Measurements from ENCODE around the gene KLF7. TPM values are rescaled to one million over a fixed set of nuclear protein-coding genes. Genes with fewer than 3 reads are reported as not detected.

The KLF7 gene
- total RNA-seq, 1 experiment from 2014 or later, result 17.1 TPM

DNA sequence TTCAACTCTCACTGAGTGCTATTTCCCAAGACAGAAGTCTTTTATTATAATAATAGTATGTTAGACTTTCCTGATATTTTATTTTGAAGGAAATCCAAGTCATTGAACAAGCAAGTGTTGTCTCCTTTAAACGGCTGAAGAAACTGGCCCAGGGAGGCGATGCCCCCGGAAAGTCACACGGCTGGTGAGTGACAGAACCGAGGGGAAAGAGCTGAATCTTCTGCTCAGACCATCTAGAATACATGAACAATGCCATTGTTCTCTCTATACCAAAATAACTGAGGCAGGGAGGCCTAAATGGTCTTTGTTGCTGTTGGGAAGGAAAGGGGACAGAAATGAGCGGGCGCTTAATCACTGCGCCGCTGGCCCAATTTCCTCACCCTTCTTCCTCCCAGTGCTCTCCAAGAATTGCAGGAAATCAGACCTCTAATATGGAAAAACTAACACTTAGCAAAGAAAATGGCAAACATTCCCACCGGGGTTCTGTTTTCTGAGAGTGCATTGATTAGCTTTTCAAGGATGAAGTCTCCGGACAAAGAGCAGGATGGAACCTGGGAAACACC lies 101.5 kb downstream of the KLF7 start:
- Histone ChIP-seq H3K27ac (ENCODE audit: low read length) (no peak overlapping the region), H3K36me3 (ENCODE audit: control insufficient read depth, insufficient read depth, low read length) (no peaks in the 10 kb centered on the region), H3K9me3 (ENCODE audit: control insufficient read depth, insufficient read depth, low read depth, low read length) (no peaks in the 10 kb centered on the region), H3K4me3 (ENCODE audit: low read depth in 2 of 2, low read length in 2 of 2) (no peak overlapping the region), H3K27me3 (ENCODE audit: control insufficient read depth, insufficient read depth, low read length) (no peaks in the 10 kb centered on the region), H3K4me1 (ENCODE audit: control insufficient read depth, insufficient read depth, low read length) (no peaks in the 10 kb centered on the region)
- no peak for DNase-seq (ENCODE audit: low read depth, low spot score)
- ChIA-PET CTCF (no interaction called here), POLR2A (no interaction called here)
- intact Hi-C loops (cut with micrococcal nuclease; ENCODE audit: unreplicated experiment), result no loop called here
- TF ChIP-seq, protein P1, sequence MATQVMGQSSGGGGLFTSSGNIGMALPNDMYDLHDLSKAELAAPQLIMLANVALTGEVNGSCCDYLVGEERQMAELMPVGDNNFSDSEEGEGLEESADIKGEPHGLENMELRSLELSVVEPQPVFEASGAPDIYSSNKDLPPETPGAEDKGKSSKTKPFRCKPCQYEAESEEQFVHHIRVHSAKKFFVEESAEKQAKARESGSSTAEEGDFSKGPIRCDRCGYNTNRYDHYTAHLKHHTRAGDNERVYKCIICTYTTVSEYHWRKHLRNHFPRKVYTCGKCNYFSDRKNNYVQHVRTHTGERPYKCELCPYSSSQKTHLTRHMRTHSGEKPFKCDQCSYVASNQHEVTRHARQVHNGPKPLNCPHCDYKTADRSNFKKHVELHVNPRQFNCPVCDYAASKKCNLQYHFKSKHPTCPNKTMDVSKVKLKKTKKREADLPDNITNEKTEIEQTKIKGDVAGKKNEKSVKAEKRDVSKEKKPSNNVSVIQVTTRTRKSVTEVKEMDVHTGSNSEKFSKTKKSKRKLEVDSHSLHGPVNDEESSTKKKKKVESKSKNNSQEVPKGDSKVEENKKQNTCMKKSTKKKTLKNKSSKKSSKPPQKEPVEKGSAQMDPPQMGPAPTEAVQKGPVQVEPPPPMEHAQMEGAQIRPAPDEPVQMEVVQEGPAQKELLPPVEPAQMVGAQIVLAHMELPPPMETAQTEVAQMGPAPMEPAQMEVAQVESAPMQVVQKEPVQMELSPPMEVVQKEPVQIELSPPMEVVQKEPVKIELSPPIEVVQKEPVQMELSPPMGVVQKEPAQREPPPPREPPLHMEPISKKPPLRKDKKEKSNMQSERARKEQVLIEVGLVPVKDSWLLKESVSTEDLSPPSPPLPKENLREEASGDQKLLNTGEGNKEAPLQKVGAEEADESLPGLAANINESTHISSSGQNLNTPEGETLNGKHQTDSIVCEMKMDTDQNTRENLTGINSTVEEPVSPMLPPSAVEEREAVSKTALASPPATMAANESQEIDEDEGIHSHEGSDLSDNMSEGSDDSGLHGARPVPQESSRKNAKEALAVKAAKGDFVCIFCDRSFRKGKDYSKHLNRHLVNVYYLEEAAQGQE (IDR thresholded peaks at IDR 0.05; ENCODE audit: insufficient read depth in 1 of 2, low read depth in 2 of 2, low read length in 1 of 2), result no peak
- TF ChIP-seq, protein P2, sequence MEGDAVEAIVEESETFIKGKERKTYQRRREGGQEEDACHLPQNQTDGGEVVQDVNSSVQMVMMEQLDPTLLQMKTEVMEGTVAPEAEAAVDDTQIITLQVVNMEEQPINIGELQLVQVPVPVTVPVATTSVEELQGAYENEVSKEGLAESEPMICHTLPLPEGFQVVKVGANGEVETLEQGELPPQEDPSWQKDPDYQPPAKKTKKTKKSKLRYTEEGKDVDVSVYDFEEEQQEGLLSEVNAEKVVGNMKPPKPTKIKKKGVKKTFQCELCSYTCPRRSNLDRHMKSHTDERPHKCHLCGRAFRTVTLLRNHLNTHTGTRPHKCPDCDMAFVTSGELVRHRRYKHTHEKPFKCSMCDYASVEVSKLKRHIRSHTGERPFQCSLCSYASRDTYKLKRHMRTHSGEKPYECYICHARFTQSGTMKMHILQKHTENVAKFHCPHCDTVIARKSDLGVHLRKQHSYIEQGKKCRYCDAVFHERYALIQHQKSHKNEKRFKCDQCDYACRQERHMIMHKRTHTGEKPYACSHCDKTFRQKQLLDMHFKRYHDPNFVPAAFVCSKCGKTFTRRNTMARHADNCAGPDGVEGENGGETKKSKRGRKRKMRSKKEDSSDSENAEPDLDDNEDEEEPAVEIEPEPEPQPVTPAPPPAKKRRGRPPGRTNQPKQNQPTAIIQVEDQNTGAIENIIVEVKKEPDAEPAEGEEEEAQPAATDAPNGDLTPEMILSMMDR (IDR thresholded peaks at IDR 0.05), result no peak
- in situ Hi-C loops (cut with HindIII; ENCODE audit: low pct_unique_long_range_greater_than_20kb, low sequenced_read_pairs), result no loop called here
- no TSS peak for BruUV-seq (replicated peaks)
- no peak for ATAC-seq

DNA sequence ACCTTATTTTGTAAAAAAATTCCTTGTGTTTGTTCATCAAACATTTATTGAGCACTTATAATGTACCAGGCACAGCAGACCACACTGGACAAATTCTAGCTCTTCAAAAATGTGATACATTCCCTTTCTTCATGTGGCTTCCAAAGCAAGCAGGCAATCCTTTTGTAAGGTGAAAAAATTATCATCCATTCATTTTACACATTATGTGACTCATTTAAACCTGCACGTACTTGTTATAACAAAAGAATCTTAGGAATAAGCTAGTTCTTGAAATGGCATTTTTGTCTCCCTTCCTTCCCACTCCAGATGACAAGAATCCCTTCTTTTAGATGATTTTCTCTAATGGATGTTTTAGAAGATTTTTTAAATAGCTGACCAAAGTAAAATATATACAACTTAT lies 104.6 kb downstream of the KLF7 start:
- ATAC-seq (no peak), DNase-seq (ENCODE audit: low read depth, low spot score) (no peak)
- Histone ChIP-seq H3K9me3 (ENCODE audit: control insufficient read depth, insufficient read depth, low read depth, low read length) (no peaks in the 10 kb centered on the region), H3K27ac (ENCODE audit: low read length) (no peak overlapping the region), H3K4me1 (ENCODE audit: control insufficient read depth, insufficient read depth, low read length) (no peaks in the 10 kb centered on the region), H3K36me3 (ENCODE audit: control insufficient read depth, insufficient read depth, low read length) (no peaks in the 10 kb centered on the region), H3K27me3 (ENCODE audit: control insufficient read depth, insufficient read depth, low read length) (no peaks in the 10 kb centered on the region), H3K4me3 (ENCODE audit: low read depth in 2 of 2, low read length in 2 of 2) (no peak overlapping the region)
- no TSS peak for BruUV-seq (replicated peaks)
- POLR2A ChIA-PET, result no interaction called here
- in situ Hi-C loops (cut with HindIII; ENCODE audit: low pct_unique_long_range_greater_than_20kb, low sequenced_read_pairs) (no loop called here), intact Hi-C loops (cut with micrococcal nuclease; ENCODE audit: unreplicated experiment) (no loop called here)
- TF ChIP-seq POLR2AphosphoS5 (IDR thresholded peaks at IDR 0.05; ENCODE audit: low read depth, low read length), result no peak
- TF ChIP-seq, protein P2 (IDR thresholded peaks at IDR 0.05), result no peak
- TF ChIP-seq, protein P1 (IDR thresholded peaks at IDR 0.05; ENCODE audit: insufficient read depth in 1 of 2, low read depth in 2 of 2, low read length in 1 of 2), result no peak
- no peak for TF ChIP-seq SIN3A (IDR thresholded peaks at IDR 0.05; ENCODE audit: borderline replicate concordance, insufficient read depth, low read depth, low read length)
- TF ChIP-seq TCF7L2 (IDR thresholded peaks at IDR 0.05; ENCODE audit: low read depth, low read length), result no peak
- CTCF ChIA-PET, result no interaction called here
